K562 (cell line): Measurements from ENCODE around the gene RPS28. TPM values are rescaled to one million over a fixed set of nuclear protein-coding genes. Genes with fewer than 3 reads are reported as not detected.

Source experiments
- ELF1 ChIP-seq: fragments of 200-800 bp; sonication (Bioruptor generic); IDR thresholded peaks from 2 replicates; pipeline ENCODE4 v1.6.1; 2016; ENCODE audit warnings: missing genetic modification characterization, missing compliant biosample characterization
- FOXP1 ChIP-seq: sonication (generic); formaldehyde crosslinking; IDR thresholded peaks from 2 replicates; pipeline ENCODE4 v1.8.0; 2022; ENCODE audit warnings: mild to moderate bottlenecking, missing genetic modification reagents
- GABPA ChIP-seq: fragments of 200-800 bp; sonication (Bioruptor generic); conservative IDR thresholded peaks from 2 replicates; pipeline ENCODE4 v1.6.1; 2016; ENCODE audit warnings: low read depth, missing genetic modification characterization, missing compliant biosample characterization
- HDAC8 ChIP-seq: fragments of 450-650 bp; IDR thresholded peaks from 2 replicates; pipeline ENCODE4 v1.6.1; 2016; ENCODE audit warnings: mild to moderate bottlenecking, missing genetic modification characterization, moderate library complexity, missing compliant biosample characterization
- KDM5B ChIP-seq: fragments of 200-600 bp; sonication (generic); IDR thresholded peaks from 2 replicates; pipeline ENCODE4 v1.6.1; 2012; ENCODE audit warnings: low read depth, mild to moderate bottlenecking, moderate library complexity, low read length, control low read depth, inconsistent platforms; ENCODE audit not compliant: insufficient replicate concordance
- LCOR ChIP-seq: sonication (generic); formaldehyde crosslinking; IDR thresholded peaks from 2 replicates; pipeline ENCODE4 v1.8.0; 2022; ENCODE audit warnings: mild to moderate bottlenecking, missing genetic modification reagents
- LEF1 ChIP-seq: fragments of 450-650 bp; IDR thresholded peaks from 2 replicates; pipeline ENCODE4 v1.6.1; 2016; ENCODE audit warnings: mild to moderate bottlenecking
- RFX5 ChIP-seq: IDR thresholded peaks from 2 replicates; pipeline ENCODE4 v1.6.1; 2011; ENCODE audit warnings: low read depth, mild to moderate bottlenecking, improper control_type of control experiment, low read length
- SLC30A9 ChIP-seq: fragments of 250-450 bp; sonication (Bioruptor Pico); IDR thresholded peaks from 2 replicates; pipeline ENCODE4 v1.8.0; 2022; ENCODE audit warnings: mild to moderate bottlenecking, moderate library complexity
- ZFP30 ChIP-seq: fragments of 250-450 bp; sonication (Bioruptor Pico); IDR thresholded peaks from 2 replicates; pipeline ENCODE4 v1.8.0; 2022; ENCODE audit warnings: moderate library complexity, mild to moderate bottlenecking, inconsistent platforms, borderline replicate concordance
- ZNF12 ChIP-seq: sonication (generic); formaldehyde crosslinking; IDR thresholded peaks from 2 replicates; pipeline ENCODE4 v1.4.0; 2020; ENCODE audit warnings: mild to moderate bottlenecking, missing genetic modification reagents
- ZNF707 ChIP-seq: fragments of 250-450 bp; sonication (Bioruptor Pico); conservative IDR thresholded peaks from 2 replicates; pipeline ENCODE4 v1.8.0; 2022; ENCODE audit warnings: inconsistent platforms, mild to moderate bottlenecking, moderate library complexity
- ZNF77 ChIP-seq: fragments of 250-450 bp; sonication (Bioruptor Pico); IDR thresholded peaks from 2 replicates; pipeline ENCODE4 v1.5.0; 2020
- polyA plus RNA-seq, 8 experiments: library from polyadenylated mRNA; depleted of rRNA in 4 of 8; stranded (reverse) in 5 of 8; unstranded in 3 of 8; fragments of >200 nt; fragmentation: Nextera tagmentation in 2 of 8; fragmentation: Illumina TruSeq in 1 of 8; extraction: Ambion mirVana in 2 of 8; extraction: Trizol in 1 of 8; gene quantifications; 2 replicates each; pipeline versions ENCODE4 v1.2.1 to v1.2.3, GENCODE V29; 2011 to 2014; ENCODE audit warnings: inconsistent platforms in 1 of 8, missing spikeins in 1 of 8
- total RNA-seq, 7 experiments: library from RNA; depleted of rRNA in 6 of 7; stranded (reverse); fragments of >200 nt in 6 of 7; fragmentation: Illumina TruSeq in 2 of 7; extraction: Trizol in 2 of 7; gene quantifications; 2 replicates each; pipeline versions ENCODE4 v1.2.1 to v1.2.3, GENCODE V29; 2011 to 2021; ENCODE audit warnings: low replicate concordance in 1 of 7
- TF ChIP-seq, protein P1 (sequence below): fragments of 250-450 bp; sonication (Bioruptor Pico); IDR thresholded peaks from 2 replicates; pipeline ENCODE4 v1.4.0; 2020; ENCODE audit warnings: borderline replicate concordance
- TF ChIP-seq, protein P2 (sequence below): sonication (generic); formaldehyde crosslinking; IDR thresholded peaks from 2 replicates; pipeline ENCODE4 v1.8.0; 2023; ENCODE audit warnings: missing genetic modification reagents, mild to moderate bottlenecking, borderline replicate concordance
- TF ChIP-seq, protein P3 (sequence below): fragments of 450-650 bp; IDR thresholded peaks from 2 replicates; pipeline ENCODE4 v1.6.1; 2016; ENCODE audit warnings: low read depth, mild to moderate bottlenecking, moderate library complexity
- TF ChIP-seq, protein P4 (sequence below): sonication (generic); formaldehyde crosslinking; IDR thresholded peaks from 2 replicates; pipeline ENCODE4 v1.8.0; 2022; ENCODE audit warnings: mild to moderate bottlenecking, missing genetic modification reagents

Gene RPS28
- total and polyA plus RNA-seq, 9 of the 15 experiments (the other 6 are each of a cell fraction or from before 2014, with no cell fraction given): 165 to 2,827 (median 1,303) TPM

DNA sequence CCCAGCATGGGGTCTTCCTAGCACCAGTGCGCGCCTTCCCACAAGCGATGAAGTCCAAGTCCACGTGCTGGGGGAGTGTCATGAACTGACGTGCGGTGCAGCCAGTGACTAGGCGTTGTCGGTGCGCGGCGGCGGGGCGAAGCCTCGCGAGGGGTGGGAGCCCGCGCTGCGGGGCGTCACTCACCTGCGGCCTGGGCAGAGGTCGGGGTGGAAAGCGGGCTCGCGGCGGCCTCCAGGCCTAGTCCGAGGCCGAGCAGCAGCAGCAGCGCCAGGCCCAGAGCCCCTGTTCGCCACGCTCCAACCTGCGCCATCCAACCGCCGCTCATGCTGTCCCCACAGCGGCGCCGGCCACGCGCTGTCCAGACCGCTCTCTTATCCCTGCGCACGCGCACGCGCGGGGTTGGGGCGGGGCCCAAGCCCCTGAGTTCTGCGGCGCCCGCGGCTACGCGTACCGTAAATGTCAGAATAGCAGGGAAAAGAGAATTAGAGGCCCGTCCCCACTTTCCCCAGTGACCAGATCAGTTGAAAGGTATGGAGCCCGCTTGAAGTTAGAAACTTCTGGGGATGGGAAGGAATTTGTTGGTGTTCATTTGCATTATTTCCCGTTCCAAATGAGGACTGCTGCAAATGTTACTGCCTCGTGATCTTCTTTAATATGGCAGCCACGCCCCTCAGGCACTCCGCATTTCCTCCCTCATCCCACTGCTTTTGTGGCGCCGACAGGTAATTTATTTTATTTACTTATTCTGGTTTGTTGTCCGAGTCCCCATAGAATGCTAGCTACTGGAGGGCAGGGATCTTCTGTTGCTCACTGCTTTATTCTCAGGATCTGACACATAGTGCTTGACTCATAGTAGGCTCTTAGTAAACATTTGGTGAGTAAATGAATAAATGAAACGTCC lies 13.1 kb upstream of the RPS28 start, which contains the start of gene CD320 (continued):
- 0 out of 2 replicates have a peak, but pooled peaks have one; percentile 25 for TF ChIP-seq HDAC8 (tag)
- TF ChIP-seq LEF1: no peak
- TF ChIP-seq, protein P1, sequence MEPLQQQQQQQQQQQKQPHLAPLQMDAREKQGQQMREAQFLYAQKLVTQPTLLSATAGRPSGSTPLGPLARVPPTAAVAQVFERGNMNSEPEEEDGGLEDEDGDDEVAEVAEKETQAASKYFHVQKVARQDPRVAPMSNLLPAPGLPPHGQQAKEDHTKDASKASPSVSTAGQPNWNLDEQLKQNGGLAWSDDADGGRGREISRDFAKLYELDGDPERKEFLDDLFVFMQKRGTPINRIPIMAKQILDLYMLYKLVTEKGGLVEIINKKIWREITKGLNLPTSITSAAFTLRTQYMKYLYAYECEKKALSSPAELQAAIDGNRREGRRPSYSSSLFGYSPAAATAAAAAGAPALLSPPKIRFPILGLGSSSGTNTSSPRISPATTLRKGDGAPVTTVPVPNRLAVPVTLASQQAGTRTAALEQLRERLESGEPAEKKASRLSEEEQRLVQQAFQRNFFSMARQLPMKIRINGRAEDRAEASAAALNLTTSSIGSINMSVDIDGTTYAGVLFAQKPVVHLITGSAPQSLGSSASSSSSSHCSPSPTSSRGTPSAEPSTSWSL (CRISPR knock-in tag): no peak
- TF ChIP-seq ZNF707: no peak
- peak; percentile 88 for TF ChIP-seq ZNF12
- no peak for TF ChIP-seq ZFP30 (CRISPR knock-in tag)
- TF ChIP-seq, protein P2, sequence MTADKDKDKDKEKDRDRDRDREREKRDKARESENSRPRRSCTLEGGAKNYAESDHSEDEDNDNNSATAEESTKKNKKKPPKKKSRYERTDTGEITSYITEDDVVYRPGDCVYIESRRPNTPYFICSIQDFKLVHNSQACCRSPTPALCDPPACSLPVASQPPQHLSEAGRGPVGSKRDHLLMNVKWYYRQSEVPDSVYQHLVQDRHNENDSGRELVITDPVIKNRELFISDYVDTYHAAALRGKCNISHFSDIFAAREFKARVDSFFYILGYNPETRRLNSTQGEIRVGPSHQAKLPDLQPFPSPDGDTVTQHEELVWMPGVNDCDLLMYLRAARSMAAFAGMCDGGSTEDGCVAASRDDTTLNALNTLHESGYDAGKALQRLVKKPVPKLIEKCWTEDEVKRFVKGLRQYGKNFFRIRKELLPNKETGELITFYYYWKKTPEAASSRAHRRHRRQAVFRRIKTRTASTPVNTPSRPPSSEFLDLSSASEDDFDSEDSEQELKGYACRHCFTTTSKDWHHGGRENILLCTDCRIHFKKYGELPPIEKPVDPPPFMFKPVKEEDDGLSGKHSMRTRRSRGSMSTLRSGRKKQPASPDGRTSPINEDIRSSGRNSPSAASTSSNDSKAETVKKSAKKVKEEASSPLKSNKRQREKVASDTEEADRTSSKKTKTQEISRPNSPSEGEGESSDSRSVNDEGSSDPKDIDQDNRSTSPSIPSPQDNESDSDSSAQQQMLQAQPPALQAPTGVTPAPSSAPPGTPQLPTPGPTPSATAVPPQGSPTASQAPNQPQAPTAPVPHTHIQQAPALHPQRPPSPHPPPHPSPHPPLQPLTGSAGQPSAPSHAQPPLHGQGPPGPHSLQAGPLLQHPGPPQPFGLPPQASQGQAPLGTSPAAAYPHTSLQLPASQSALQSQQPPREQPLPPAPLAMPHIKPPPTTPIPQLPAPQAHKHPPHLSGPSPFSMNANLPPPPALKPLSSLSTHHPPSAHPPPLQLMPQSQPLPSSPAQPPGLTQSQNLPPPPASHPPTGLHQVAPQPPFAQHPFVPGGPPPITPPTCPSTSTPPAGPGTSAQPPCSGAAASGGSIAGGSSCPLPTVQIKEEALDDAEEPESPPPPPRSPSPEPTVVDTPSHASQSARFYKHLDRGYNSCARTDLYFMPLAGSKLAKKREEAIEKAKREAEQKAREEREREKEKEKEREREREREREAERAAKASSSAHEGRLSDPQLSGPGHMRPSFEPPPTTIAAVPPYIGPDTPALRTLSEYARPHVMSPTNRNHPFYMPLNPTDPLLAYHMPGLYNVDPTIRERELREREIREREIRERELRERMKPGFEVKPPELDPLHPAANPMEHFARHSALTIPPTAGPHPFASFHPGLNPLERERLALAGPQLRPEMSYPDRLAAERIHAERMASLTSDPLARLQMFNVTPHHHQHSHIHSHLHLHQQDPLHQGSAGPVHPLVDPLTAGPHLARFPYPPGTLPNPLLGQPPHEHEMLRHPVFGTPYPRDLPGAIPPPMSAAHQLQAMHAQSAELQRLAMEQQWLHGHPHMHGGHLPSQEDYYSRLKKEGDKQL (CRISPR knock-in tag): peak; percentile 92
- TF ChIP-seq, protein P3, sequence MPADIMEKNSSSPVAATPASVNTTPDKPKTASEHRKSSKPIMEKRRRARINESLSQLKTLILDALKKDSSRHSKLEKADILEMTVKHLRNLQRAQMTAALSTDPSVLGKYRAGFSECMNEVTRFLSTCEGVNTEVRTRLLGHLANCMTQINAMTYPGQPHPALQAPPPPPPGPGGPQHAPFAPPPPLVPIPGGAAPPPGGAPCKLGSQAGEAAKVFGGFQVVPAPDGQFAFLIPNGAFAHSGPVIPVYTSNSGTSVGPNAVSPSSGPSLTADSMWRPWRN: no peak
- TF ChIP-seq ELF1 (tag): no peak
- TF ChIP-seq FOXP1 (CRISPR knock-in tag): peak; percentile 76
- peak; percentile 64; the same call in 1 of the 2 replicates for TF ChIP-seq LCOR
- 0 out of 2 replicates have a peak, but pooled peaks have one; percentile 14 for TF ChIP-seq ZNF77 (CRISPR knock-in tag)
- no peak for TF ChIP-seq GABPA (tag)
- no peak for TF ChIP-seq RFX5
- TF ChIP-seq, protein P4, sequence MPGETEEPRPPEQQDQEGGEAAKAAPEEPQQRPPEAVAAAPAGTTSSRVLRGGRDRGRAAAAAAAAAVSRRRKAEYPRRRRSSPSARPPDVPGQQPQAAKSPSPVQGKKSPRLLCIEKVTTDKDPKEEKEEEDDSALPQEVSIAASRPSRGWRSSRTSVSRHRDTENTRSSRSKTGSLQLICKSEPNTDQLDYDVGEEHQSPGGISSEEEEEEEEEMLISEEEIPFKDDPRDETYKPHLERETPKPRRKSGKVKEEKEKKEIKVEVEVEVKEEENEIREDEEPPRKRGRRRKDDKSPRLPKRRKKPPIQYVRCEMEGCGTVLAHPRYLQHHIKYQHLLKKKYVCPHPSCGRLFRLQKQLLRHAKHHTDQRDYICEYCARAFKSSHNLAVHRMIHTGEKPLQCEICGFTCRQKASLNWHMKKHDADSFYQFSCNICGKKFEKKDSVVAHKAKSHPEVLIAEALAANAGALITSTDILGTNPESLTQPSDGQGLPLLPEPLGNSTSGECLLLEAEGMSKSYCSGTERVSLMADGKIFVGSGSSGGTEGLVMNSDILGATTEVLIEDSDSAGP: no peak
- no peak for TF ChIP-seq KDM5B
- TF ChIP-seq SLC30A9: no peak
